Activated naive CD4-positive, alpha-beta T cell treated with anti-CD3 and anti-CD28 coated beads, Interleukin-2, amount 10 ng/mL, durations not matched to agents 7 days and 5 days (primary cell): Measurements from ENCODE around the gene CCR5AS.
A peak's percentile ranks its signal among the peaks of the same experiment; 100 is the strongest.

Experiments used
- CTCF ChIA-PET: fragments of 350-600 bp; sonication (Branson Sonifier 250); formaldehyde crosslinking; loops from one replicate; lab custom pipeline; 2021; ENCODE audit warnings: antibody characterized with exemption; lab: Charles Lee
- DNase-seq: peaks from one replicate; pipeline ENCODE4 v3.0.0-alpha.2; 2020
- H3K27ac Mint-ChIP-seq: one replicate; pipeline ENCODE4 v1.8.0; 2021; ENCODE audit warnings: mild to moderate bottlenecking, moderate library complexity, mixed read lengths
- H3K27me3 Mint-ChIP-seq: one replicate; pipeline ENCODE4 v1.8.0; 2021; ENCODE audit warnings: mild to moderate bottlenecking, mixed read lengths
- H3K36me3 Mint-ChIP-seq: one replicate; pipeline ENCODE4 v1.8.0; 2021; ENCODE audit warnings: mixed read lengths
- H3K4me1 Mint-ChIP-seq: one replicate; pipeline ENCODE4 v1.8.0; 2021; ENCODE audit warnings: mixed read lengths
- H3K4me3 Mint-ChIP-seq: one replicate; pipeline ENCODE4 v1.8.0; 2021; ENCODE audit warnings: mild to moderate bottlenecking, moderate library complexity, mixed read lengths
- H3K9me3 Mint-ChIP-seq: one replicate; pipeline ENCODE4 v1.8.0; 2021; ENCODE audit warnings: mixed read lengths

CCR5AS gene

GRCh38 chr3:46359733-46360493 is 47.0 kb downstream of the CCR5AS start:
- Mint-ChIP-seq H3K36me3 (peaks cover 57% of the 10 kb centered on the region), H3K4me1 (peaks cover 75% of the 10 kb centered on the region), H3K27me3 (peaks cover 15% of the 10 kb centered on the region), H3K27ac (no peak overlapping the region), H3K9me3 (no peaks in the 10 kb centered on the region), H3K4me3 (no peak overlapping the region)
- CTCF ChIA-PET: interaction anchor here (0.9 to 1.8 kb wide), 7 partner anchors 9 to 281 kb away, joined by 3 to 10 read pairs (median 4); partner anchors contain the start of gene CCR5
- DNase-seq: no peak

- no peak for DNase-seq
- Mint-ChIP-seq H3K9me3 (no peaks in the 10 kb centered on the region), H3K36me3 (peaks cover 60% of the 10 kb centered on the region), H3K4me1 (peaks cover 85% of the 10 kb centered on the region), H3K27ac (no peak overlapping the region), H3K4me3 (no peak overlapping the region), H3K27me3 (peaks cover 15% of the 10 kb centered on the region)
- CTCF ChIA-PET: no interaction called here
These were observed 48.4 kb downstream of the CCR5AS start for GRCh38 chr3:46358466-46358865.

- Mint-ChIP-seq H3K4me3 (peak overlapping the region; percentile 81), H3K36me3 (peaks cover 62% of the 10 kb centered on the region), H3K27me3 (peaks cover 15% of the 10 kb centered on the region), H3K27ac (no peak overlapping the region), H3K9me3 (no peaks in the 10 kb centered on the region), H3K4me1 (peaks cover 91% of the 10 kb centered on the region)
- no peak for DNase-seq
- CTCF ChIA-PET: interaction anchor here (0.6 kb wide), 1 partner anchor 934 kb away, joined by 6 read pairs; no protein-coding TSS in a partner anchor
These were observed 50.0 kb downstream of the CCR5AS start for GRCh38 chr3:46356909-46357308.

- Mint-ChIP-seq H3K4me1 (peaks cover 92% of the 10 kb centered on the region), H3K9me3 (no peaks in the 10 kb centered on the region), H3K27me3 (peaks cover 15% of the 10 kb centered on the region), H3K27ac (no peak overlapping the region), H3K4me3 (peak overlapping the region; percentile 81), H3K36me3 (peaks cover 64% of the 10 kb centered on the region)
- CTCF ChIA-PET: interaction anchor here (7.7 kb wide), 1 partner anchor 13 kb away, joined by 80 read pairs; the partner anchor contains the start of gene CCR5
- no peak for DNase-seq
These were observed 50.6 kb downstream of the CCR5AS start for GRCh38 chr3:46356276-46356675.

GRCh38 chr3:46354984-46355383 is 51.9 kb downstream of the CCR5AS start:
- Mint-ChIP-seq H3K4me3 (peak overlapping the region; percentile 81), H3K36me3 (peaks cover 57% of the 10 kb centered on the region), H3K4me1 (peaks cover 93% of the 10 kb centered on the region), H3K27me3 (peaks cover 15% of the 10 kb centered on the region), H3K27ac (peak overlapping the region; percentile 94), H3K9me3 (no peaks in the 10 kb centered on the region)
- DNase-seq: no peak
- CTCF ChIA-PET: interaction anchor here (1.0 to 7.7 kb wide), 8 partner anchors 9 to 147 kb away, joined by 3 to 80 read pairs (median 4); partner anchors contain the start of genes CCR1 and CCR5

GRCh38 chr3:46354478-46354877 is 52.4 kb downstream of the CCR5AS start:
- peak overlapping the region; percentile 94 for H3K27ac Mint-ChIP-seq
- peaks cover 15% of the 10 kb centered on the region for H3K27me3 Mint-ChIP-seq
- no peaks in the 10 kb centered on the region for H3K9me3 Mint-ChIP-seq
- peak overlapping the region; percentile 81 for H3K4me3 Mint-ChIP-seq
- peaks cover 54% of the 10 kb centered on the region for H3K36me3 Mint-ChIP-seq
- DNase-seq: no peak
- CTCF ChIA-PET: interaction anchor here (1.0 to 7.7 kb wide), 8 partner anchors 10 to 146 kb away, joined by 3 to 80 read pairs (median 4); partner anchors contain the start of genes CCR1 and CCR5
- peaks cover 94% of the 10 kb centered on the region for H3K4me1 Mint-ChIP-seq

- H3K27ac Mint-ChIP-seq: peak within 1 kb of the TSS; percentile 94
- peaks cover 15% of the 10 kb centered on the region for H3K27me3 Mint-ChIP-seq
- CTCF ChIA-PET: interaction anchor here (0.8 to 7.7 kb wide), 9 partner anchors 10 to 146 kb away, joined by 3 to 80 read pairs (median 4); partner anchors contain the start of genes CCR1 and CCR5
- H3K4me1 Mint-ChIP-seq: peaks cover 96% of the 10 kb centered on the region
- H3K36me3 Mint-ChIP-seq: peaks cover 52% of the 10 kb centered on the region
- H3K4me3 Mint-ChIP-seq: peak within 1 kb of the TSS; percentile 81
- DNase-seq: no peak
- peaks cover under 1% of the 10 kb centered on the region for H3K9me3 Mint-ChIP-seq
These were observed 53.0 kb downstream of the CCR5AS start, which contains the start of gene CCR2 for GRCh38 chr3:46353647-46354410. Gene CCR2 (plus strand): TSS chr3:46354111. CDS start chr3:46357528, 3,417 bp downstream.

- CTCF ChIA-PET: interaction anchor here (0.8 to 7.7 kb wide), 3 partner anchors 16 to 73 kb away, joined by 3 to 80 read pairs (median 3); partner anchors contain the start of gene CCR5
- DNase-seq: no peak
- H3K9me3 Mint-ChIP-seq: peaks cover 4% of the 10 kb centered on the region
- H3K27ac Mint-ChIP-seq: peak overlapping the region; percentile 89
- H3K36me3 Mint-ChIP-seq: peaks cover 50% of the 10 kb centered on the region
- peaks cover 96% of the 10 kb centered on the region for H3K4me1 Mint-ChIP-seq
- peak overlapping the region; percentile 55 for H3K4me3 Mint-ChIP-seq
- peaks cover 15% of the 10 kb centered on the region for H3K27me3 Mint-ChIP-seq
These were observed 53.8 kb downstream of the CCR5AS start for GRCh38 chr3:46353090-46353489.

- Mint-ChIP-seq H3K27ac (peak overlapping the region; percentile 95), H3K9me3 (peaks cover 16% of the 10 kb centered on the region), H3K27me3 (peaks cover 11% of the 10 kb centered on the region), H3K36me3 (peaks cover 48% of the 10 kb centered on the region), H3K4me1 (peaks cover 89% of the 10 kb centered on the region), H3K4me3 (no peak overlapping the region)
- no peak for DNase-seq
- CTCF ChIA-PET: interaction anchor here (0.9 to 7.7 kb wide), 2 partner anchors 18 to 75 kb away, joined by 3 to 80 read pairs; partner anchors contain the start of gene CCR5
These were observed 55.2 kb downstream of the CCR5AS start for GRCh38 chr3:46351646-46352045.

GRCh38 chr3:46350262-46350565 is 56.7 kb downstream of the CCR5AS start:
- H3K4me1 Mint-ChIP-seq: peaks cover 76% of the 10 kb centered on the region
- peaks cover 6% of the 10 kb centered on the region for H3K27me3 Mint-ChIP-seq
- peak overlapping the region; percentile 49 for H3K4me3 Mint-ChIP-seq
- H3K27ac Mint-ChIP-seq: peak overlapping the region; percentile 95
- DNase-seq: no peak
- peaks cover 45% of the 10 kb centered on the region for H3K36me3 Mint-ChIP-seq
- CTCF ChIA-PET: interaction anchor here (1.6 to 7.7 kb wide), 3 partner anchors 19 to 135 kb away, joined by 5 to 80 read pairs (median 8); partner anchors contain the start of gene CCR5
- H3K9me3 Mint-ChIP-seq: peaks cover 22% of the 10 kb centered on the region

GRCh38 chr3:46349484-46350261 is 57.2 kb downstream of the CCR5AS start:
- Mint-ChIP-seq H3K27ac (peak overlapping the region; percentile 95), H3K36me3 (peaks cover 42% of the 10 kb centered on the region), H3K9me3 (peaks cover 22% of the 10 kb centered on the region), H3K4me3 (peak overlapping the region; percentile 49), H3K27me3 (peaks cover 3% of the 10 kb centered on the region), H3K4me1 (peaks cover 71% of the 10 kb centered on the region)
- CTCF ChIA-PET: interaction anchor here (0.9 to 7.7 kb wide), 5 partner anchors 10 to 134 kb away, joined by 3 to 80 read pairs (median 5); partner anchors contain the start of gene CCR5
- peak; percentile 30 for DNase-seq

- H3K27me3 Mint-ChIP-seq: no peaks in the 10 kb centered on the region
- no peak for DNase-seq
- CTCF ChIA-PET: interaction anchor here (0.9 to 7.7 kb wide), 3 partner anchors 11 to 29 kb away, joined by 3 to 80 read pairs (median 3); partner anchors contain the start of gene CCR5
- peaks cover 63% of the 10 kb centered on the region for H3K4me1 Mint-ChIP-seq
- H3K27ac Mint-ChIP-seq: peak overlapping the region; percentile 95
- H3K36me3 Mint-ChIP-seq: peaks cover 45% of the 10 kb centered on the region
- peak overlapping the region; percentile 49 for H3K4me3 Mint-ChIP-seq
- H3K9me3 Mint-ChIP-seq: peaks cover 22% of the 10 kb centered on the region
These were observed 57.9 kb downstream of the CCR5AS start for GRCh38 chr3:46348823-46349482.

GRCh38 chr3:46344476-46344875 is 62.4 kb downstream of the CCR5AS start:
- no peak for DNase-seq
- Mint-ChIP-seq H3K27me3 (no peaks in the 10 kb centered on the region), H3K4me3 (no peak overlapping the region), H3K36me3 (peaks cover 42% of the 10 kb centered on the region), H3K9me3 (peaks cover 31% of the 10 kb centered on the region), H3K27ac (no peak overlapping the region), H3K4me1 (peaks cover 20% of the 10 kb centered on the region)
- CTCF ChIA-PET: no interaction called here
